ENCODE data around the gene OSMR. TPM values are rescaled to one million over a fixed set of nuclear protein-coding genes. Genes with fewer than 3 reads are reported as not detected.

OSMR gene
- total and polyA plus RNA-seq, 2 experiments from 2014 or later: 1.5 to 2.6 TPM

- Histone ChIP-seq H3K4me1 (ENCODE audit: insufficient read depth) (no peaks in the 10 kb centered on the region), H3K9me2 (ENCODE audit: insufficient read depth) (no peaks in the 10 kb centered on the region), H3K36me3 (ENCODE audit: insufficient read depth) (peaks cover 29% of the 10 kb centered on the region), H2AFZ (no peak overlapping the region), H3F3A (replicated peaks; ENCODE audit: low read depth) (no peaks in the 10 kb centered on the region), H3K27me3 (ENCODE audit: insufficient read depth) (no peaks in the 10 kb centered on the region), H3K79me2 (replicated peaks; ENCODE audit: insufficient read depth) (no peaks in the 10 kb centered on the region), H3K4me3 (no peak overlapping the region), H4K20me1 (replicated peaks; ENCODE audit: insufficient read depth) (no peaks in the 10 kb centered on the region), H3K27ac (ENCODE audit: low read depth) (no peak overlapping the region), H3K4me2 (no peak overlapping the region)
- Mint-ChIP-seq H3K4me3 (no peak overlapping the region), H3K36me3 (ENCODE audit: low read depth) (peaks cover 26% of the 10 kb centered on the region), H3K4me1 (no peaks in the 10 kb centered on the region), H3K27me3 (ENCODE audit: insufficient read depth, low read depth, poor library complexity) (no peaks in the 10 kb centered on the region), H3K9me3 (no peaks in the 10 kb centered on the region), H3K27ac (no peak overlapping the region)
- TF ChIP-seq POLR2AphosphoS5 (IDR thresholded peaks at IDR 0.05; ENCODE audit: low read depth) (no peak), ZNF331 (CRISPR knock-in tag; IDR thresholded peaks at IDR 0.05; ENCODE audit: low read depth) (no peak), EZH2phosphoT487 (IDR thresholded peaks at IDR 0.05; ENCODE audit: unreplicated experiment) (no peak), ZNF114 (CRISPR knock-in tag; IDR thresholded peaks at IDR 0.05) (no peak), JUNB (IDR thresholded peaks at IDR 0.05; ENCODE audit: unreplicated experiment) (no peak), STAT1 (IDR thresholded peaks at IDR 0.05; ENCODE audit: unreplicated experiment) (no peak), EZH2 (IDR thresholded peaks at IDR 0.05; ENCODE audit: low read depth, unreplicated experiment) (no peak), CREB1 (CRISPR knock-in tag; IDR thresholded peaks at IDR 0.05; ENCODE audit: low read depth) (no peak), NANOG (IDR thresholded peaks at IDR 0.05; ENCODE audit: borderline replicate concordance) (no peak)
- TF ChIP-seq, protein P1, sequence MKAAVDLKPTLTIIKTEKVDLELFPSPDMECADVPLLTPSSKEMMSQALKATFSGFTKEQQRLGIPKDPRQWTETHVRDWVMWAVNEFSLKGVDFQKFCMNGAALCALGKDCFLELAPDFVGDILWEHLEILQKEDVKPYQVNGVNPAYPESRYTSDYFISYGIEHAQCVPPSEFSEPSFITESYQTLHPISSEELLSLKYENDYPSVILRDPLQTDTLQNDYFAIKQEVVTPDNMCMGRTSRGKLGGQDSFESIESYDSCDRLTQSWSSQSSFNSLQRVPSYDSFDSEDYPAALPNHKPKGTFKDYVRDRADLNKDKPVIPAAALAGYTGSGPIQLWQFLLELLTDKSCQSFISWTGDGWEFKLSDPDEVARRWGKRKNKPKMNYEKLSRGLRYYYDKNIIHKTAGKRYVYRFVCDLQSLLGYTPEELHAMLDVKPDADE (IDR thresholded peaks at IDR 0.05): no peak
- TF ChIP-seq, protein P2, sequence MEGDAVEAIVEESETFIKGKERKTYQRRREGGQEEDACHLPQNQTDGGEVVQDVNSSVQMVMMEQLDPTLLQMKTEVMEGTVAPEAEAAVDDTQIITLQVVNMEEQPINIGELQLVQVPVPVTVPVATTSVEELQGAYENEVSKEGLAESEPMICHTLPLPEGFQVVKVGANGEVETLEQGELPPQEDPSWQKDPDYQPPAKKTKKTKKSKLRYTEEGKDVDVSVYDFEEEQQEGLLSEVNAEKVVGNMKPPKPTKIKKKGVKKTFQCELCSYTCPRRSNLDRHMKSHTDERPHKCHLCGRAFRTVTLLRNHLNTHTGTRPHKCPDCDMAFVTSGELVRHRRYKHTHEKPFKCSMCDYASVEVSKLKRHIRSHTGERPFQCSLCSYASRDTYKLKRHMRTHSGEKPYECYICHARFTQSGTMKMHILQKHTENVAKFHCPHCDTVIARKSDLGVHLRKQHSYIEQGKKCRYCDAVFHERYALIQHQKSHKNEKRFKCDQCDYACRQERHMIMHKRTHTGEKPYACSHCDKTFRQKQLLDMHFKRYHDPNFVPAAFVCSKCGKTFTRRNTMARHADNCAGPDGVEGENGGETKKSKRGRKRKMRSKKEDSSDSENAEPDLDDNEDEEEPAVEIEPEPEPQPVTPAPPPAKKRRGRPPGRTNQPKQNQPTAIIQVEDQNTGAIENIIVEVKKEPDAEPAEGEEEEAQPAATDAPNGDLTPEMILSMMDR (conservative IDR thresholded peaks at IDR 0.05; ENCODE audit: low read depth in 2 of 2): no peak
- TF ChIP-seq, protein P3, sequence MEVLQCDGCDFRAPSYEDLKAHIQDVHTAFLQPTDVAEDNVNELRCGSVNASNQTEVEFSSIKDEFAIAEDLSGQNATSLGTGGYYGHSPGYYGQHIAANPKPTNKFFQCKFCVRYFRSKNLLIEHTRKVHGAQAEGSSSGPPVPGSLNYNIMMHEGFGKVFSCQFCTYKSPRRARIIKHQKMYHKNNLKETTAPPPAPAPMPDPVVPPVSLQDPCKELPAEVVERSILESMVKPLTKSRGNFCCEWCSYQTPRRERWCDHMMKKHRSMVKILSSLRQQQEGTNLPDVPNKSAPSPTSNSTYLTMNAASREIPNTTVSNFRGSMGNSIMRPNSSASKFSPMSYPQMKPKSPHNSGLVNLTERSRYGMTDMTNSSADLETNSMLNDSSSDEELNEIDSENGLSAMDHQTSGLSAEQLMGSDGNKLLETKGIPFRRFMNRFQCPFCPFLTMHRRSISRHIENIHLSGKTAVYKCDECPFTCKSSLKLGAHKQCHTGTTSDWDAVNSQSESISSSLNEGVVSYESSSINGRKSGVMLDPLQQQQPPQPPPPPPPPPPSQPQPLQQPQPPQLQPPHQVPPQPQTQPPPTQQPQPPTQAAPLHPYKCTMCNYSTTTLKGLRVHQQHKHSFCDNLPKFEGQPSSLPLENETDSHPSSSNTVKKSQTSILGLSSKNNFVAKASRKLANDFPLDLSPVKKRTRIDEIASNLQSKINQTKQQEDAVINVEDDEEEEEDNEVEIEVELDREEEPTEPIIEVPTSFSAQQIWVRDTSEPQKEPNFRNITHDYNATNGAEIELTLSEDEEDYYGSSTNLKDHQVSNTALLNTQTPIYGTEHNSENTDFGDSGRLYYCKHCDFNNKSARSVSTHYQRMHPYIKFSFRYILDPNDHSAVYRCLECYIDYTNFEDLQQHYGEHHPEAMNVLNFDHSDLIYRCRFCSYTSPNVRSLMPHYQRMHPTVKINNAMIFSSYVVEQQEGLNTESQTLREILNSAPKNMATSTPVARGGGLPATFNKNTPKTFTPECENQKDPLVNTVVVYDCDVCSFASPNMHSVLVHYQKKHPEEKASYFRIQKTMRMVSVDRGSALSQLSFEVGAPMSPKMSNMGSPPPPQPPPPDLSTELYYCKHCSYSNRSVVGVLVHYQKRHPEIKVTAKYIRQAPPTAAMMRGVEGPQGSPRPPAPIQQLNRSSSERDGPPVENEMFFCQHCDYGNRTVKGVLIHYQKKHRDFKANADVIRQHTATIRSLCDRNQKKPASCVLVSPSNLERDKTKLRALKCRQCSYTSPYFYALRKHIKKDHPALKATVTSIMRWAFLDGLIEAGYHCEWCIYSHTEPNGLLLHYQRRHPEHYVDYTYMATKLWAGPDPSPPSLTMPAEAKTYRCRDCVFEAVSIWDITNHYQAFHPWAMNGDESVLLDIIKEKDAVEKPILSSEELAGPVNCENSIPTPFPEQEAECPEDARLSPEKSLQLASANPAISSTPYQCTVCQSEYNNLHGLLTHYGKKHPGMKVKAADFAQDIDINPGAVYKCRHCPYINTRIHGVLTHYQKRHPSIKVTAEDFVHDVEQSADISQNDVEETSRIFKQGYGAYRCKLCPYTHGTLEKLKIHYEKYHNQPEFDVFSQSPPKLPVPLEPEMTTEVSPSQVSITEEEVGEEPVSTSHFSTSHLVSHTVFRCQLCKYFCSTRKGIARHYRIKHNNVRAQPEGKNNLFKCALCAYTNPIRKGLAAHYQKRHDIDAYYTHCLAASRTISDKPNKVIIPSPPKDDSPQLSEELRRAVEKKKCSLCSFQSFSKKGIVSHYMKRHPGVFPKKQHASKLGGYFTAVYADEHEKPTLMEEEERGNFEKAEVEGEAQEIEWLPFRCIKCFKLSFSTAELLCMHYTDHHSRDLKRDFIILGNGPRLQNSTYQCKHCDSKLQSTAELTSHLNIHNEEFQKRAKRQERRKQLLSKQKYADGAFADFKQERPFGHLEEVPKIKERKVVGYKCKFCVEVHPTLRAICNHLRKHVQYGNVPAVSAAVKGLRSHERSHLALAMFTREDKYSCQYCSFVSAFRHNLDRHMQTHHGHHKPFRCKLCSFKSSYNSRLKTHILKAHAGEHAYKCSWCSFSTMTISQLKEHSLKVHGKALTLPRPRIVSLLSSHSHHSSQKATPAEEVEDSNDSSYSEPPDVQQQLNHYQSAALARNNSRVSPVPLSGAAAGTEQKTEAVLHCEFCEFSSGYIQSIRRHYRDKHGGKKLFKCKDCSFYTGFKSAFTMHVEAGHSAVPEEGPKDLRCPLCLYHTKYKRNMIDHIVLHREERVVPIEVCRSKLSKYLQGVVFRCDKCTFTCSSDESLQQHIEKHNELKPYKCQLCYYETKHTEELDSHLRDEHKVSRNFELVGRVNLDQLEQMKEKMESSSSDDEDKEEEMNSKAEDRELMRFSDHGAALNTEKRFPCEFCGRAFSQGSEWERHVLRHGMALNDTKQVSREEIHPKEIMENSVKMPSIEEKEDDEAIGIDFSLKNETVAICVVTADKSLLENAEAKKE (CRISPR knock-in tag; IDR thresholded peaks at IDR 0.05): no peak
- TF ChIP-seq, protein P4, sequence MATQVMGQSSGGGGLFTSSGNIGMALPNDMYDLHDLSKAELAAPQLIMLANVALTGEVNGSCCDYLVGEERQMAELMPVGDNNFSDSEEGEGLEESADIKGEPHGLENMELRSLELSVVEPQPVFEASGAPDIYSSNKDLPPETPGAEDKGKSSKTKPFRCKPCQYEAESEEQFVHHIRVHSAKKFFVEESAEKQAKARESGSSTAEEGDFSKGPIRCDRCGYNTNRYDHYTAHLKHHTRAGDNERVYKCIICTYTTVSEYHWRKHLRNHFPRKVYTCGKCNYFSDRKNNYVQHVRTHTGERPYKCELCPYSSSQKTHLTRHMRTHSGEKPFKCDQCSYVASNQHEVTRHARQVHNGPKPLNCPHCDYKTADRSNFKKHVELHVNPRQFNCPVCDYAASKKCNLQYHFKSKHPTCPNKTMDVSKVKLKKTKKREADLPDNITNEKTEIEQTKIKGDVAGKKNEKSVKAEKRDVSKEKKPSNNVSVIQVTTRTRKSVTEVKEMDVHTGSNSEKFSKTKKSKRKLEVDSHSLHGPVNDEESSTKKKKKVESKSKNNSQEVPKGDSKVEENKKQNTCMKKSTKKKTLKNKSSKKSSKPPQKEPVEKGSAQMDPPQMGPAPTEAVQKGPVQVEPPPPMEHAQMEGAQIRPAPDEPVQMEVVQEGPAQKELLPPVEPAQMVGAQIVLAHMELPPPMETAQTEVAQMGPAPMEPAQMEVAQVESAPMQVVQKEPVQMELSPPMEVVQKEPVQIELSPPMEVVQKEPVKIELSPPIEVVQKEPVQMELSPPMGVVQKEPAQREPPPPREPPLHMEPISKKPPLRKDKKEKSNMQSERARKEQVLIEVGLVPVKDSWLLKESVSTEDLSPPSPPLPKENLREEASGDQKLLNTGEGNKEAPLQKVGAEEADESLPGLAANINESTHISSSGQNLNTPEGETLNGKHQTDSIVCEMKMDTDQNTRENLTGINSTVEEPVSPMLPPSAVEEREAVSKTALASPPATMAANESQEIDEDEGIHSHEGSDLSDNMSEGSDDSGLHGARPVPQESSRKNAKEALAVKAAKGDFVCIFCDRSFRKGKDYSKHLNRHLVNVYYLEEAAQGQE (IDR thresholded peaks at IDR 0.05; ENCODE audit: unreplicated experiment): no peak
- DNase-seq (ENCODE audit: low spot score) (no peak), ATAC-seq (no peak)
These were observed 98.5 kb downstream of the OSMR start for GRCh38 chr5:38944282-38944681.

Data from GM23338 (cell line).